Upper lobe of left lung (tissue), 4 donors: ENCODE data around the gene DNAAF8.
"Not testable (repeated sequence)": the region's sequence is repeated elsewhere in the genome, so short reads cannot be mapped to it uniquely, and the experiment has no call there.

Experiments used
- POLR2A ChIP-seq, 4 donors: fragments of 450-650 bp; IDR thresholded peaks; one replicate each; pipeline ENCODE4 v1.5.1; 2016 to 2017; ENCODE audit warnings: antibody characterized with exemption in 4 of 4, mild to moderate bottlenecking in 2 of 4
- TF ChIP-seq, protein P1 (sequence below), 6 experiments: fragments of 450-650 bp in 4 of 6; fragments of 200-600 bp in 2 of 6; sonication (generic) in 2 of 6; IDR thresholded peaks; one replicate each; pipeline ENCODE4 v1.5.1; 2016 to 2019; ENCODE audit warnings: antibody characterized with exemption in 6 of 6

GRCh38 chr16:4784444-4784987, 50.2 kb downstream of the DNAAF8 start:
- not testable (repeated sequence) for TF ChIP-seq POLR2A (IDR thresholded peaks at IDR 0.05)
- TF ChIP-seq, protein P1, sequence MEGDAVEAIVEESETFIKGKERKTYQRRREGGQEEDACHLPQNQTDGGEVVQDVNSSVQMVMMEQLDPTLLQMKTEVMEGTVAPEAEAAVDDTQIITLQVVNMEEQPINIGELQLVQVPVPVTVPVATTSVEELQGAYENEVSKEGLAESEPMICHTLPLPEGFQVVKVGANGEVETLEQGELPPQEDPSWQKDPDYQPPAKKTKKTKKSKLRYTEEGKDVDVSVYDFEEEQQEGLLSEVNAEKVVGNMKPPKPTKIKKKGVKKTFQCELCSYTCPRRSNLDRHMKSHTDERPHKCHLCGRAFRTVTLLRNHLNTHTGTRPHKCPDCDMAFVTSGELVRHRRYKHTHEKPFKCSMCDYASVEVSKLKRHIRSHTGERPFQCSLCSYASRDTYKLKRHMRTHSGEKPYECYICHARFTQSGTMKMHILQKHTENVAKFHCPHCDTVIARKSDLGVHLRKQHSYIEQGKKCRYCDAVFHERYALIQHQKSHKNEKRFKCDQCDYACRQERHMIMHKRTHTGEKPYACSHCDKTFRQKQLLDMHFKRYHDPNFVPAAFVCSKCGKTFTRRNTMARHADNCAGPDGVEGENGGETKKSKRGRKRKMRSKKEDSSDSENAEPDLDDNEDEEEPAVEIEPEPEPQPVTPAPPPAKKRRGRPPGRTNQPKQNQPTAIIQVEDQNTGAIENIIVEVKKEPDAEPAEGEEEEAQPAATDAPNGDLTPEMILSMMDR (IDR thresholded peaks at IDR 0.05): not testable (repeated sequence)
